RPMI7951 (cell line): Measurements from ENCODE around the gene SUPT20HL1. TPM values are rescaled to one million over a fixed set of nuclear protein-coding genes. Genes with fewer than 3 reads are reported as not detected.
A peak's percentile ranks its signal among the peaks of the same experiment; 100 is the strongest.
"Not testable (repeated sequence)": the region's sequence is repeated elsewhere in the genome, so short reads cannot be mapped to it uniquely, and the experiment has no call there.

Experiments
- DNase-seq: peaks from one replicate; pipeline ENCODE4 v3.0.0-alpha.2; 2012; ENCODE audit warnings: low read depth
- total RNA-seq: library from RNA; depleted of rRNA; stranded (reverse); fragments of >200 nt; shearing (Covaris generic); gene quantifications from 2 replicates; pipeline ENCODE4 v1.2.3, GENCODE V29; 2014

Gene SUPT20HL1
- total RNA-seq, 1 experiment from 2014 or later = not detected

- not testable (repeated sequence) for DNase-seq
Observed at GRCh38 chrX:24363432-24364181, 3.2 kb downstream of the SUPT20HL1 start.

GRCh38 chrX:24364326-24364725 lies 3.9 kb downstream of the SUPT20HL1 start:
- no peak for DNase-seq

GRCh38 chrX:24364851-24365538 lies 4.6 kb downstream of the SUPT20HL1 start:
- no peak for DNase-seq

GRCh38 chrX:24366762-24367400 lies 6.4 kb downstream of the SUPT20HL1 start:
- DNase-seq = not testable (repeated sequence)

- DNase-seq = no peak
Observed at GRCh38 chrX:24369816-24370215, 9.4 kb downstream of the SUPT20HL1 start.

- DNase-seq = peak; percentile 51
Observed at GRCh38 chrX:24371391-24371972, 11.0 kb downstream of the SUPT20HL1 start.

GRCh38 chrX:24372021-24372763 lies 11.8 kb downstream of the SUPT20HL1 start:
- no peak for DNase-seq

- no peak for DNase-seq
Observed at GRCh38 chrX:24375600-24376131, 15.2 kb downstream of the SUPT20HL1 start.

- DNase-seq = no peak
Observed at GRCh38 chrX:24376403-24376802, 16.0 kb downstream of the SUPT20HL1 start.

- no peak for DNase-seq
Observed at GRCh38 chrX:24377195-24377594, 16.8 kb downstream of the SUPT20HL1 start.

GRCh38 chrX:24377911-24378468 lies 17.6 kb downstream of the SUPT20HL1 start:
- DNase-seq = no peak

GRCh38 chrX:24378706-24379105 lies 18.3 kb downstream of the SUPT20HL1 start:
- no peak for DNase-seq

GRCh38 chrX:24380262-24381187 lies 20.1 kb downstream of the SUPT20HL1 start:
- no peak for DNase-seq

GRCh38 chrX:24382315-24382714 lies 21.9 kb downstream of the SUPT20HL1 start:
- not testable (repeated sequence) for DNase-seq

GRCh38 chrX:24387724-24388123 lies 27.3 kb downstream of the SUPT20HL1 start:
- no peak for DNase-seq

- no peak for DNase-seq
Observed at GRCh38 chrX:24391389-24391788, 30.9 kb downstream of the SUPT20HL1 start.

- DNase-seq = no peak
Observed at GRCh38 chrX:24391843-24392242, 31.4 kb downstream of the SUPT20HL1 start.

- DNase-seq = peak; percentile 61
Observed at GRCh38 chrX:24392709-24393108, 32.3 kb downstream of the SUPT20HL1 start.

GRCh38 chrX:24395775-24396174 lies 35.3 kb downstream of the SUPT20HL1 start:
- peak; percentile 67 for DNase-seq
